HepG2 (cell line): Measurements from ENCODE around the gene RELL1.

Experiments
- POLR2AphosphoS5 ChIP-seq: IDR thresholded peaks from 2 replicates; pipeline ENCODE4 v1.6.1; 2012; ENCODE audit warnings: low read depth, low read length
- ZNF512 ChIP-seq: sonication (generic); formaldehyde crosslinking; IDR thresholded peaks from 2 replicates; pipeline ENCODE4 v1.4.0; 2020; ENCODE audit warnings: mild to moderate bottlenecking, missing genetic modification reagents

DNA sequence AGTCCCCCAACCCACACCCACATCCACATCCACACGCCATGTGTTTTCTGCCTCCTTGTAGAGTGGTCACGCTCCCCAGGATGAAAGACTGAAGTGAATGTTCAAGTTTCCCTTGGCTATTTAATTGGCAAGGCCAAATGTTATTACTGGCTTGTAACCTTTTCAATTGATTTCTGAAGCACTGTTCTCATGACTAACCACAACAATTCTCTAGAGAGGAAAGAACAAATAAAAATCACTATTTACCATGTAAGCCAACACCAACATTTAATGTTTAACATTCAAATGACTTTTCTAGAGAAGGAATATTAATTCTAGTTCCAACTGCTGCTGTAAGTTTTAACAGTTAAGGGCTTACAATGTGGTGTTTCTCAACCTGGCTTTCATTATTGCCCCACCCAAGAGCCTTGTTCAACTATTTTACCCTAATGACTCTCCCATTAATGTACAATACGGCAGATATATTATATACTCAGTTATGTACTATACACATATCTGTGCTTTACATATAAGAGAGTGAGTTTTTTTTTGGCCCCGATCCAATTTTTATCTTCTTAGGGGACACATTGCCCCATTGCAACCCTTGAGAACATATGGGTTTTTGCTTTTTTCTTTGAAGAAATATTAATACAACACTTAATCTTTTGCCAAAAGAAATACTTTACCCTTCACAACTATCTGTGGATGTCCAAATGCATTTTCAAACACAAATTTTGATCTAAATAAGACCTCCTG is 46.5 kb downstream of the RELL1 start:
- TF ChIP-seq POLR2AphosphoS5 (no peak), ZNF512 (CRISPR knock-in tag) (no peak)
